HG03342 (cell line): Measurements from ENCODE around the gene FLRT1.

Source experiments
- ATAC-seq: cut with Tn5 transposase; IDR thresholded peaks from one replicate; pipeline ENCODE4 v1.9.1; 2021; ENCODE audit warnings: mild to moderate bottlenecking, moderate library complexity; ENCODE audit not compliant: unreplicated experiment

The FLRT1 gene

GRCh38 chr11:64084146-64084950, 48.6 kb downstream of the FLRT1 start:
- ATAC-seq: no peak

- ATAC-seq: no peak
These were observed 49.4 kb downstream of the FLRT1 start for GRCh38 chr11:64084951-64085710.
